Femur (tissue), 1 donor: Measurements from ENCODE around the gene EMCN.
"Not testable (repeated sequence)": the region's sequence is repeated elsewhere in the genome, so short reads cannot be mapped to it uniquely, and the experiment has no call there.

Experiments used
- DNase-seq: peaks from one replicate; pipeline ENCODE4 v3.0.0-alpha.2; 2017

Gene EMCN

GRCh38 chr4:100372432-100372831 lies 145.4 kb downstream of the EMCN start:
- DNase-seq: no peak

- DNase-seq: no peak
Measured at GRCh38 chr4:100369871-100370270, 148.0 kb downstream of the EMCN start.

GRCh38 chr4:100367451-100367850 lies 150.4 kb downstream of the EMCN start:
- no peak for DNase-seq

DNA sequence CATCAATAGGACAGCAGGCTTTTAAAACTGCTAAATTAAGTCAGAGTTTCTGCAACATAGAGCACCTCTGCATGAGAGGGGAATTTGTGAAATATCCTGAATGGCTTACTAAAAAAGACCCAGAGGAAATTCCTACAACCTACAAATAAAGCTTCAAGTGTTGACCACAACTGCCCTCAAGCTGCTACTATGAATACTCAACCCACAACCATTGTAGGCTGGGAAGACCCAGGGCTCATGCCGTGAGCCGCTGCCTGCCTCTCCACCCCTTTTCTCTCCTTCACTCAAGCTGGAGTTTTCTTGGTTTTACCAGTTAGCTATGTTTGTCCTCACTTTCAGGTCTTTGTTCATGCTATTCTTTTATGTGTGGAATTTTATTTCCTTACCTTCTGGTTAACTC lies 151.6 kb downstream of the EMCN start:
- no peak for DNase-seq

GRCh38 chr4:100362366-100362765 lies 155.5 kb downstream of the EMCN start:
- no peak for DNase-seq

DNA sequence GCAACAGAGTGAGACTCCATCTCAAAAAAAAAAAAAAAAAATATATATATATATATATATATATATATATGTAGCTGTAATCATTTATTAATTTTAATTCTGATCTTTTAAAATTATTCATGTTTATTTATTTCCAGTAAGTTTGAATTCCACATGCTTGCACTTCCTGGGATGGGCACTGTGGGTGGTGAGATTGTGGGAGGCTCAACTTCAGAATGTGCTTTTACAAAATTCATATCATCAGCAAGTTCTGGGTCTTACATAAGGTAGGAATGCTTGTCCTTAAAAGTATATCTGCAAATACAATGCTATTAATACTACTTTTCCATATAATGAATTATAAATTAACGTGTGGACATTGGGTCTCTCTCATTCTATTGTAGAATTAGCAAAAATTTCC lies 156.5 kb downstream of the EMCN start:
- DNase-seq: no peak

GRCh38 chr4:100360211-100360610 lies 157.6 kb downstream of the EMCN start:
- no peak for DNase-seq

GRCh38 chr4:100359441-100359840 lies 158.4 kb downstream of the EMCN start:
- DNase-seq: no peak

DNA sequence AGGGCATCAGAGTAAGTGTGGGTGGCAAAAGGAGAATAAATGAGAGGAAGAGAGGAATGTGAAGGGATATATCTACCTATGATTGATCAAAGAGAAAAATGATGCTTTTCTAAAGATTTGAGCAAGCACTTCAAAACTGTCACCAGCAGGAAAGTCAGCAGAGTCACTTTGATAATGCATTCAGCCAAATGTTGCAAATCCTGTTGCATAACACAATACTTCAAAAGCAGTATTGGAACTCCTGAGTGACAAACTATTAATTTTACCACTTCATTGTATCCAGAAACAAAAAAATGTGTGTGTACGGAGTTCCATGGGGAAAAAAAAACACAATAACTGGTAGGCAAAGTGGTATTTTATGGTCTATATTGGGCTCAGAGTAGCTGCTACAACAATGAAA lies 160.3 kb downstream of the EMCN start:
- DNase-seq: no peak

DNA sequence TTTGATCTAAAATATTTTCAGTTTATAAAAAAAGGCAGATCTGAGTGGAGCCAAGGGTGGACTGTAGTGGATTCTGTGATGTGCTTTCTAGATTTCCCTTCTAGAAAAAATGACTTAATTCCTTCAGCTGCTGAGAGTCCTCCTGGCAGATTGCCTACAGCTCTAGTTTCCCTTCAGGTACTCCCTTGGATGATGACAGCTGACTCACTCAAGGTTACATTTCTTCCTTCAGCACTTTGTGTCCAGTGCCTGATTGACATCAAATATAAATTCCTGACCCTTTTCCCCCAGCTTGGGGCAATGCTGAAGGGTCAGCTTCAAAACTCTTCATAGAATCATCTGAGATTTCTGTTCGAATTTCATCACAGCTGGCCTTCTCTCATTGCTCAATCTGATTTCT lies 161.7 kb downstream of the EMCN start:
- DNase-seq: no peak

DNA sequence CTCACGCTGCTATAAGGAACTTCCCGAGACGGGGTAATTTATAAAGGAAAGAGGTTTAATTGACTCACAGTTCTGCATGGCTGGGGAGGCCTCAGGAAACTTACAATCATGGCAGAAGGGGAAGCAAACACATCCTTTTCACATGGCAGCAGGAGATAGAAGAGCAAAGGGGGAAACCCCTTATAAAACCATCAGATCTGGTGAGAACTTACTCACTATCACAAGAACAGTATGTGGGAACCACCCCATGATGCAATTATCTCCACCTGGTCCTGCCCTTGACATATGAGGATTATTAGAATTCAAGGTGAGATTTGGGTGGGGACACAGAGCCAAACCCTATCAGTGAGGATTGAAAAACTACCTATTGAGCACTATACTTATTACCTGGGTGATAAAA lies 165.5 kb downstream of the EMCN start:
- not testable (repeated sequence) for DNase-seq

DNA sequence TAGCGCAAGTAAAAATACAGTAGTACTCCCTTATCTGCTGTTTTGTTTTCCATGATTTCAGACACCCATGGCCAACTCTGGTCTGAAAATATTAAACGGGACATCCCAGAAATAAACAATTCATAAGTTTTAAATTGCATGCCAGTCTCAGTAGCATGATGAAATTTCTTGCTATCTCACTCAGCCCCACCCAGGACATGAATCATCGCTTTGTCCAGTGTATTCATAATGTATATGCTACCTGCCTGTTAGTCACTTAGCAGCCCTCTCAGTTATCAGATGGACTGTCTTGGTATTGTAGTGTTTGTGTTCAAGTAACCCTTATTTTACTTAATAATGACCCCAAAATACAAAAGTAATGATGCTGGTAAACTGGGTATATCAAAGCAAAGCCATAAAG lies 169.3 kb downstream of the EMCN start:
- no peak for DNase-seq

DNA sequence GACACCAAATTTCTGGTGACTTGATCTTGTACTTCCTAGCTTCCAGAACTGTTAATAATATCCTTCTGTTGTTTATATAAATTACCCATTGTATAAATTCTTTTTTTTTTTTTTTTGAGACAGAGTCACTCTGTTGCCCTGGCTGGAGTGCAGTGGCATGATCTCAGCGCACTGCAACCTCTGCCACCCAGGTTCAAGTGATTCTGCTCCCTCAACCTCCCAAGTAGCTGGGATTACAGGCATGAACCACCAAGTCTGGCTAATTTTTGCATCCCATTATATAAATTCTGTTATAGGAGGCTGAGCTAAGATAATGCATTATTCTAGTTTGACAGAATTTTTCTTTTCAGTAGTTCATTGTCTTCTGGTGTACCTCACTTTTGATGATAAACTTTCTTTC lies 170.6 kb downstream of the EMCN start:
- no peak for DNase-seq

GRCh38 chr4:100345585-100345984 lies 172.2 kb downstream of the EMCN start:
- no peak for DNase-seq
